Neural crest cell (in vitro differentiated cells): ENCODE results near the gene MARK3. TPM values are rescaled to one million over a fixed set of nuclear protein-coding genes. Genes with fewer than 3 reads are reported as not detected.

Experiments
- DNase-seq: peaks from one replicate; pipeline ENCODE4 v3.0.0; 2021; ENCODE audit warnings: low read depth, mixed read lengths, low spot score
- H3K27ac Mint-ChIP-seq: one replicate; pipeline ENCODE4 v1.8.0; 2021; ENCODE audit warnings: mild to moderate bottlenecking, mixed read lengths; ENCODE audit not compliant: unreplicated experiment
- H3K27me3 Mint-ChIP-seq: 2 replicates; pipeline ENCODE4 v1.8.0; 2021; ENCODE audit warnings: low read depth, mild to moderate bottlenecking, mixed read lengths
- H3K36me3 Mint-ChIP-seq: 2 replicates; pipeline ENCODE4 v1.8.0; 2021; ENCODE audit warnings: low read depth, mild to moderate bottlenecking, mixed read lengths
- H3K4me1 Mint-ChIP-seq: 2 replicates; pipeline ENCODE4 v1.8.0; 2021; ENCODE audit warnings: mixed read lengths
- H3K4me3 Mint-ChIP-seq: one replicate; pipeline ENCODE4 v1.8.0; 2021; ENCODE audit warnings: mild to moderate bottlenecking, mixed read lengths
- H3K9me3 Mint-ChIP-seq: 2 replicates; pipeline ENCODE4 v1.8.0; 2021; ENCODE audit warnings: mixed read lengths
- total RNA-seq: library from RNA; stranded (reverse); gene quantifications from 2 replicates; pipeline ENCODE4 v1.2.1, GENCODE V29; 2021
- TF ChIP-seq, protein P1 (sequence below): fragments of 200-600 bp; sonication (generic); conservative IDR thresholded peaks from 2 replicates; pipeline ENCODE4 v1.5.0; 2021; ENCODE audit warnings: antibody characterized with exemption, mild to moderate bottlenecking

MARK3 gene
- total RNA-seq, 1 donor from 2014 or later = 98.8 TPM

GRCh38 chr14:103480595-103480994 lies 95.4 kb downstream of the MARK3 start:
- TF ChIP-seq, protein P1, sequence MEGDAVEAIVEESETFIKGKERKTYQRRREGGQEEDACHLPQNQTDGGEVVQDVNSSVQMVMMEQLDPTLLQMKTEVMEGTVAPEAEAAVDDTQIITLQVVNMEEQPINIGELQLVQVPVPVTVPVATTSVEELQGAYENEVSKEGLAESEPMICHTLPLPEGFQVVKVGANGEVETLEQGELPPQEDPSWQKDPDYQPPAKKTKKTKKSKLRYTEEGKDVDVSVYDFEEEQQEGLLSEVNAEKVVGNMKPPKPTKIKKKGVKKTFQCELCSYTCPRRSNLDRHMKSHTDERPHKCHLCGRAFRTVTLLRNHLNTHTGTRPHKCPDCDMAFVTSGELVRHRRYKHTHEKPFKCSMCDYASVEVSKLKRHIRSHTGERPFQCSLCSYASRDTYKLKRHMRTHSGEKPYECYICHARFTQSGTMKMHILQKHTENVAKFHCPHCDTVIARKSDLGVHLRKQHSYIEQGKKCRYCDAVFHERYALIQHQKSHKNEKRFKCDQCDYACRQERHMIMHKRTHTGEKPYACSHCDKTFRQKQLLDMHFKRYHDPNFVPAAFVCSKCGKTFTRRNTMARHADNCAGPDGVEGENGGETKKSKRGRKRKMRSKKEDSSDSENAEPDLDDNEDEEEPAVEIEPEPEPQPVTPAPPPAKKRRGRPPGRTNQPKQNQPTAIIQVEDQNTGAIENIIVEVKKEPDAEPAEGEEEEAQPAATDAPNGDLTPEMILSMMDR = no peak
- Mint-ChIP-seq H3K27ac (no peak overlapping the region), H3K4me1 (peaks cover 13% of the 10 kb centered on the region), H3K4me3 (no peak overlapping the region), H3K27me3 (no peaks in the 10 kb centered on the region), H3K9me3 (no peaks in the 10 kb centered on the region), H3K36me3 (peaks cover 17% of the 10 kb centered on the region)
- DNase-seq = no peak

GRCh38 chr14:103483600-103483999 lies 98.4 kb downstream of the MARK3 start:
- H3K4me1 Mint-ChIP-seq = no peaks in the 10 kb centered on the region
- H3K27me3 Mint-ChIP-seq = no peaks in the 10 kb centered on the region
- no peak overlapping the region for H3K4me3 Mint-ChIP-seq
- no peak for DNase-seq
- H3K9me3 Mint-ChIP-seq = no peaks in the 10 kb centered on the region
- H3K27ac Mint-ChIP-seq = no peak overlapping the region
- H3K36me3 Mint-ChIP-seq = peaks cover 20% of the 10 kb centered on the region
- TF ChIP-seq, protein P1 = no peak

GRCh38 chr14:103485504-103485903 lies 100.3 kb downstream of the MARK3 start:
- DNase-seq = no peak
- Mint-ChIP-seq H3K36me3 (peaks cover 20% of the 10 kb centered on the region), H3K27me3 (no peaks in the 10 kb centered on the region), H3K4me3 (no peak overlapping the region), H3K27ac (no peak overlapping the region), H3K4me1 (no peaks in the 10 kb centered on the region), H3K9me3 (no peaks in the 10 kb centered on the region)
- TF ChIP-seq, protein P1 = no peak

DNA sequence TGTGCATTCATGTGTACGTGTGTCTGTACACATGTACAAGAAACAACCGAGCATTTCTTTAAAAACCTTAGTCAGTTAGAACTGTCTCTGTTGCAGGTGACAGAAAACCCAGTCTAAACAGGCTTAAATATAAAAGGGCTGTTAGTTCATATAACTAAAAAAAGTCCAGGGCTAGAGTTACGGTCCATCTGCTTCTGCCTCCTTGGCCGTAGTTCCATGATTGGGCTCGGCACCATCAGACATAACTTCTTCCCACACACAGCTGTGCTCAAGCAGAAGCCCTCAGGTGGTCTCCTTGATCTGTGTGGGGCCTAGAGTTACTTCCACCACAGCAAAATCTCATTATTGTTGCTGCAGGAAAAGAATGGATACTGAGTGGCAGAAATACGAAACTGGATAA lies 102.9 kb downstream of the MARK3 start:
- TF ChIP-seq, protein P1 = no peak
- H3K27ac Mint-ChIP-seq = no peak overlapping the region
- DNase-seq = no peak

DNA sequence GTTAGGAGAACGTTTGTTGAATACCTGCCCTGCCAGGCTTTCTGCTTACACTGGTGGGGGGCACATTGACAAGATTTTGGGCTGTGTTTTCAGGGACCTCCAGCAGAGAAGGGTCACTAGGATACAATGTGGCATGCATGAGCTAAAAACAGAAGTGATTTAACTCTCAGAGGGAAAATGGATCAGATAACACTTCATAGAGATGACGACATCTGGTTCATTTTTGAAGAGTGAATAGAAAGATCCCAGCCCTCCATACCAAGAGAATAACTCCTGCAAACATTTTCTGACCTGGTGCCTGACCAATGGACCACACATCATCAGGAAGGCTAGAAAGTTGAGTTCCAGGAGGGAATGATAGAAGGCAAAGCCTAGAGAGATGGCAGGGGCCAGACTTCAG lies 103.7 kb downstream of the MARK3 start:
- TF ChIP-seq, protein P1 = no peak
- Mint-ChIP-seq H3K36me3 (peaks cover 3% of the 10 kb centered on the region), H3K4me1 (no peaks in the 10 kb centered on the region), H3K27me3 (no peaks in the 10 kb centered on the region), H3K4me3 (no peak overlapping the region), H3K9me3 (no peaks in the 10 kb centered on the region), H3K27ac (no peak overlapping the region)
- no peak for DNase-seq

More for the DNA sequence above, 102.9 kb downstream of the MARK3 start:
- H3K4me1 Mint-ChIP-seq = no peaks in the 10 kb centered on the region
- H3K27me3 Mint-ChIP-seq = no peaks in the 10 kb centered on the region
- no peak overlapping the region for H3K4me3 Mint-ChIP-seq
- H3K9me3 Mint-ChIP-seq = no peaks in the 10 kb centered on the region
- H3K36me3 Mint-ChIP-seq = peaks cover 8% of the 10 kb centered on the region

DNA sequence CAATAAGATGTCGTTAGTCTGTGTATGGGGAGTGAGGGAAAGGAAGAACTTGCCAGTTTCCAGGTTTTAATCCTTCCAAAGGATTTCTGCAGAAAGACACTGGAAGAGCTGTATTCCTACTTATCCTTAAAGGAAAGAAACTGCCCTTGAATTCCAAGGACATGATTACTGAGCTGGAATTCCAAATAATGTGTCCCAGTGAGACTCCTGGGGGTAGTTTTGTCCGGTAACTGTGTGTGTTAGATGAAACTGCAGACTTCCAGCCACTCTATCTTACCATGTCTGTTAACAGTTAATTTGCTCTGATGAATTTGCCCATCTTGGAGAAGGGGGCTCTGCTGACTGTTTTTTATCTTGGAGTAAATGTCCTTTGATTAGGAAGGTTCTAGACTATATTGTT lies 104.4 kb downstream of the MARK3 start:
- H3K27ac Mint-ChIP-seq = no peak overlapping the region
- peaks cover 3% of the 10 kb centered on the region for H3K36me3 Mint-ChIP-seq
- H3K27me3 Mint-ChIP-seq = no peaks in the 10 kb centered on the region

More for the DNA sequence above, 104.4 kb downstream of the MARK3 start:
- Mint-ChIP-seq H3K4me1 (no peaks in the 10 kb centered on the region), H3K4me3 (no peak overlapping the region), H3K9me3 (no peaks in the 10 kb centered on the region)
- TF ChIP-seq, protein P1 = no peak
- no peak for DNase-seq
